BE2C (cell line): ENCODE measurements around the gene B4GALT2.

Experiments
- DNase-seq: peaks from one replicate; pipeline ENCODE4 v3.0.0-alpha.2; 2020
- H3K27me3 ChIP-seq: fragments of 250-450 bp; sonication (Bioruptor Pico); 2 replicates; pipeline ENCODE4 v1.5.1; 2020; ENCODE audit warnings: mild to moderate bottlenecking
- H3K36me3 ChIP-seq: fragments of 250-450 bp; sonication (Bioruptor Pico); 2 replicates; pipeline ENCODE4 v1.5.1; 2020; ENCODE audit warnings: mild to moderate bottlenecking
- H3K4me1 ChIP-seq: fragments of 250-450 bp; sonication (Bioruptor Pico); 2 replicates; pipeline ENCODE4 v1.5.1; 2020
- H3K4me3 ChIP-seq: 2 replicates; pipeline ENCODE4 v1.5.1; 2011; ENCODE audit warnings: low read depth, low read length
- H3K9me3 ChIP-seq: fragments of 250-450 bp; sonication (Bioruptor Pico); 2 replicates; pipeline ENCODE4 v1.5.1; 2020
- TF ChIP-seq, protein P1 (sequence below): IDR thresholded peaks from 2 replicates; pipeline ENCODE4 v1.5.1; 2012; ENCODE audit warnings: mild to moderate bottlenecking, low read depth, low read length

The B4GALT2 gene

DNA sequence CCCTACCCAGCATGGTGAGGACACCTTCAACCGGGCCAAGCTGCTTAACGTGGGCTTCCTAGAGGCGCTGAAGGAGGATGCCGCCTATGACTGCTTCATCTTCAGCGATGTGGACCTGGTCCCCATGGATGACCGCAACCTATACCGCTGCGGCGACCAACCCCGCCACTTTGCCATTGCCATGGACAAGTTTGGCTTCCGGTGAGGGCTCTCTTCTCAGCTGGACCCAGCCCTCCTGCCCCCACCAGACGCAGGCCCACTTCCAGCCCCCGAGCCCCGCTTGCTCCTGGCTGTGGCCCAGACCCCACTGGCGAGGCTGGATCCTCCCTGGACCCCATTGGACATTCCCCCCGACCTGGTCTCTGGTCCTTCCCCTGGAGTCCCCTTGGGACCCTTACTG lies 5.8 kb downstream of the B4GALT2 start:
- Histone ChIP-seq H3K4me3 (no peak overlapping the region), H3K4me1 (no peaks in the 10 kb centered on the region), H3K27me3 (no peaks in the 10 kb centered on the region), H3K9me3 (no peaks in the 10 kb centered on the region), H3K36me3 (no peaks in the 10 kb centered on the region)
- TF ChIP-seq, protein P1, sequence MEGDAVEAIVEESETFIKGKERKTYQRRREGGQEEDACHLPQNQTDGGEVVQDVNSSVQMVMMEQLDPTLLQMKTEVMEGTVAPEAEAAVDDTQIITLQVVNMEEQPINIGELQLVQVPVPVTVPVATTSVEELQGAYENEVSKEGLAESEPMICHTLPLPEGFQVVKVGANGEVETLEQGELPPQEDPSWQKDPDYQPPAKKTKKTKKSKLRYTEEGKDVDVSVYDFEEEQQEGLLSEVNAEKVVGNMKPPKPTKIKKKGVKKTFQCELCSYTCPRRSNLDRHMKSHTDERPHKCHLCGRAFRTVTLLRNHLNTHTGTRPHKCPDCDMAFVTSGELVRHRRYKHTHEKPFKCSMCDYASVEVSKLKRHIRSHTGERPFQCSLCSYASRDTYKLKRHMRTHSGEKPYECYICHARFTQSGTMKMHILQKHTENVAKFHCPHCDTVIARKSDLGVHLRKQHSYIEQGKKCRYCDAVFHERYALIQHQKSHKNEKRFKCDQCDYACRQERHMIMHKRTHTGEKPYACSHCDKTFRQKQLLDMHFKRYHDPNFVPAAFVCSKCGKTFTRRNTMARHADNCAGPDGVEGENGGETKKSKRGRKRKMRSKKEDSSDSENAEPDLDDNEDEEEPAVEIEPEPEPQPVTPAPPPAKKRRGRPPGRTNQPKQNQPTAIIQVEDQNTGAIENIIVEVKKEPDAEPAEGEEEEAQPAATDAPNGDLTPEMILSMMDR: no peak
- no peak for DNase-seq

DNA sequence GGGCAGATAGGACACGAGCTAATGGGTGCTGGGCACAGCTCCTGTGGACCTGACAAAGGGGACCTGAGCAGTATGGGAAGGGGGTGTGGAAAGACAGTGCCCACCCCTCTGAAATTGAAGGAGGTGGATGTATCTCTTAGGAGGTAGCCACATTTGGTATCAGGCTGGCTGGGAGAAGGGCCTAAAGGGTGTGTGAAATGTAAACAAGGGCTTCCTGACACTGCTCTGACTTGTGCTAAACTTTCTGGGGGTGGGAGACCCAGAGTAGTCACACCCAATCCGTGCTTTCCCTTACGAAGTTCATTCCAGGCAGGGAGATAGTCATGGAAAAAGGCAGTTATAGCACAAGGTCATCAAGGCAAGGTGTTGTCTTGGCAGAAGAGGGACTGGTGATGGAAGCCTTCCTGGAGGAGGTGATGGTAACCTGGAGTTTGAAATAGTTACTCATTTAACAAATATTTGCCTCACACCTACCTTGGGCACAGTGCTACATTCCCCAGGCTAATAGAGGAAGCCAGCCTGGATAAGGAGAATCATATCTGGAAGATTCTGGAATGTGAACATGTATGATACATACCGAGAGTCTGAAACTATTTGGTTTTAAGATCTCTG lies 7.1 kb downstream of the B4GALT2 start:
- H3K27me3 ChIP-seq: no peaks in the 10 kb centered on the region
- DNase-seq: no peak
- H3K4me3 ChIP-seq: no peak overlapping the region
- H3K9me3 ChIP-seq: no peaks in the 10 kb centered on the region
- no peaks in the 10 kb centered on the region for H3K36me3 ChIP-seq
- TF ChIP-seq, protein P1: no peak
- H3K4me1 ChIP-seq: no peaks in the 10 kb centered on the region

DNA sequence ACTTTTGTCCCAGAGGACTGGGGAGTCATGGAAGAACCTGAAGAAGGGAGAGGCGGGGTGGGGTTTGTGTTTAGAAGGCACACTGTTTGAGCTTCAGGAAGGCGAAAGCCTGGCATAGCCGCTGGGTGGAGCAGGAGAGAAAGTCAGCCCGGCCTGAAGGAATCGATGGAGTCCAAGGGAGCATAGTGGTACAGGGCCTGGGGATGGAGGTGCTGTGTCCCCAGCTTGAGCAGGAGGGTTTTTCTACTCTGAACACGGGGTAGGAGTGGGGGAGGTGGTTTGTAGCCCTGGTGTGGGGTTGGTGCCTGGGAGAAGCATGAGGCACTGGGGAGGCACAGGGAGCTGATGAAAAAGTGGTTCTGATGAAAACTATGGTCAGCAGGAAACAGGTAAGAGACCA lies 7.7 kb downstream of the B4GALT2 start:
- Histone ChIP-seq H3K36me3 (no peaks in the 10 kb centered on the region), H3K4me3 (no peak overlapping the region), H3K27me3 (no peaks in the 10 kb centered on the region), H3K9me3 (no peaks in the 10 kb centered on the region), H3K4me1 (no peaks in the 10 kb centered on the region)
- no peak for DNase-seq
- TF ChIP-seq, protein P1: peak; percentile 29; the same call in 1 of the 2 replicates

DNA sequence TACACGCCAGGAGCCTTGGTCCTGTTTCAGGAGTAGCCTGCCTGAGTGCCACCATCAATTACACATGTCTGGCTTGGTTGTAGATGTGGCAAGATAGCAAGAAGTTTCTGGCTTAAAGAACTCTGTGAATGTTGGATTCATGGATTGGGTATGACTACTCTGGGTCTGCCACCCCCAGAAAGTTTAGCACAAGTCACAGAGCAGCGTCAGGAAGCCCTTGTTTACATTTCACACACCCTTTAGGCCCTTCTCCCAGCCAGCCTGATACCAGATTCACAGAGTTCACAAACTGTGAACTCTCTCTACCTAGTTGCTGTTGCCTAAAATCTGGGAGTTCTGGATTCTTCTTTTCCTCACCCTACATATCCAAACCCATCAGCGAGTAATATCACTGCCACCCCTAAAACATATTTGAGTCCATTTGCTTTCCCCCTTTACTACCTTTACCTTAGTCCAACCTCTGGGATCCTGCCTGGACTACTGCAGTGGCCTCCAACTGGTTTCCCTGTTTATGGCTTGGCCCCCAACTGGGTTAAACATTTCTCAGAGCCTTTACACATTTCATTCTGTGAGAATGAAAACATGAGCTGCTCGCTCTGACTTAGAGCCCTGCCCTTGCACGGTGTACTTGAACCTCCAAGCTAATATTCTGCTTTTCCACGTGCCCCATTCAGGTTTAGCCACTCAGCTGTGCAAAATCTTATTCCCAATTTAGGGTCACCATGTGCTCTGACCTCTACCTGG lies 8.3 kb downstream of the B4GALT2 start:
- Histone ChIP-seq H3K36me3 (no peaks in the 10 kb centered on the region), H3K4me3 (no peak overlapping the region), H3K27me3 (no peaks in the 10 kb centered on the region), H3K9me3 (no peaks in the 10 kb centered on the region), H3K4me1 (no peaks in the 10 kb centered on the region)
- DNase-seq: no peak
- TF ChIP-seq, protein P1: no peak

DNA sequence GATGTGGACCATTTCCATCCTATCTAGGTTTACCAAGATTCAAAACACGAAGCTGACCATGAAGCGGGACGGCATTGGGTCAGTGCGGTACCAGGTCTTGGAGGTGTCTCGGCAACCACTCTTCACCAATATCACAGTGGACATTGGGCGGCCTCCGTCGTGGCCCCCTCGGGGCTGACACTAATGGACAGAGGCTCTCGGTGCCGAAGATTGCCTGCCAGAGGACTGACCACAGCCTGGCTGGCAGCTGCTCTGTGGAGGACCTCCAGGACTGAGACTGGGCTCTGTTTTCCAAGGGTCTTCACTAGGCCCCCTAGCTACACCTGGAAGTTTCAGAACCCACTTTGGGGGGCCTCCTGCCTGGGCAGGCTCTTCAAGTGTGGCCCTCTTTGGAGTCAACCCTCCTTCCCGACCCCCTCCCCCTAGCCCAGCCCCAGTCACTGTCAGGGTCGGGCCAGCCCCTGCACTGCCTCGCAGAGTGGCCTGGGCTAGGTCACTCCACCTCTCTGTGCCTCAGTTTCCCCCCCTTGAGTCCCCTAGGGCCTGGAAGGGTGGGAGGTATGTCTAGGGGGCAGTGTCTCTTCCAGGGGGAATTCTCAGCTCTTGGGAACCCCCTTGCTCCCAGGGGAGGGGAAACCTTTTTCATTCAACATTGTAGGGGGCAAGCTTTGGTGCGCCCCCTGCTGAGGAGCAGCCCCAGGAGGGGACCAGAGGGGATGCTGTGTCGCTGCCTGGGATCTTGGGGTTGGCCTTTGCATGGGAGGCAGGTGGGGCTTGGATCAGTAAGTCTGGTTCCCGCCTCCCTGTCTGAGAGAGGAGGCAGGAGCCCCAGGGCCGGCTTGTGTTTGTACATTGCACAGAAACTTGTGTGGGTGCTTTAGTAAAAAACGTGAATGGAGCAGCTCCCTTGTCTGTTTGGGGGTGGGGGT lies 11.5 kb downstream of the B4GALT2 start:
- TF ChIP-seq, protein P1: no peak
- H3K4me1 ChIP-seq: peaks cover 6% of the 10 kb centered on the region; the same call in 1 of the 2 replicates
- no peak for DNase-seq

More for the DNA sequence above, 11.5 kb downstream of the B4GALT2 start:
- Histone ChIP-seq H3K36me3 (no peaks in the 10 kb centered on the region), H3K4me3 (peak overlapping the region; percentile 57), H3K9me3 (no peaks in the 10 kb centered on the region), H3K27me3 (no peaks in the 10 kb centered on the region)
